ENCODE data around the gene BUD13. TPM values are rescaled to one million over a fixed set of nuclear protein-coding genes. Genes with fewer than 3 reads are reported as not detected.

The BUD13 gene
- total RNA-seq, 4 donors from 2014 or later = 9.0 to 14.1 (median 12.3) TPM

DNA sequence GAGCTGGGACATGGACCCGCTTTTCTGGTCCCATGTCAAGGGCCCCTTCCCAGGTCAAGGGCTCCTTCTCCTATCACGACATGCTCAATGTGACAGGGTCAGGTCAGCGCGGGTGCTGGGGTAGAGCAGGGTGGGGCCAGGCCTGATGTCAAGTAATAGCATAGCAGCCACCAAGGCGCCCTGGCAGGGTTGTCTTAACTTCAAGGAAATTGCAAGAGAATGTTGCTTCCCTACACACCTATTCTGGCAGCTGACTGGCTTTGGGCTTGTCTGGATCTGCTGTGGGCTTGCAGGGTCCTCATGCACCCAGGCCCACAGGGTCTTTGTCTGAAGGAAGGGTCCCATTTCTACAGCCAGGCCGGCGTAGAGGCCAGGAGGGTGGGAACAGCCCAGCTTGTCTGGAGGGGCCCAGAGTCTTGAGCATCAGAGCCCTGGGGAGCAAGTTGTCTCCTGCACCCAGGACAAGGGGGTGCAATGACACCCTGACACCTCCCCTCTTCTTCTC is 71.4 kb downstream of the BUD13 start:
- ATAC-seq (no peak), DNase-seq (no peak)
- TF ChIP-seq CTCF (IDR thresholded peaks at IDR 0.05 in 4 of 5, conservative IDR thresholded peaks at IDR 0.05 in 1 of 5) = no peak
- no peak for TF ChIP-seq POLR2A (IDR thresholded peaks at IDR 0.05)
- no peaks in the 10 kb centered on the region for H3K27me3 ChIP-seq
- H3K36me3 ChIP-seq = no peaks in the 10 kb centered on the region
- no peaks in the 10 kb centered on the region for H3K4me1 ChIP-seq
- H3K27ac ChIP-seq = no peak overlapping the region
- intact Hi-C loops (cut with DNase I; ENCODE audit: low total_unique reads) (no loop called here), in situ Hi-C loops (cut with MboI; ENCODE audit: low sequenced_read_pairs in 4 of 4) (no loop called here)
- H3K4me3 ChIP-seq = no peak overlapping the region
- no peaks in the 10 kb centered on the region for H3K9me3 ChIP-seq

DNA sequence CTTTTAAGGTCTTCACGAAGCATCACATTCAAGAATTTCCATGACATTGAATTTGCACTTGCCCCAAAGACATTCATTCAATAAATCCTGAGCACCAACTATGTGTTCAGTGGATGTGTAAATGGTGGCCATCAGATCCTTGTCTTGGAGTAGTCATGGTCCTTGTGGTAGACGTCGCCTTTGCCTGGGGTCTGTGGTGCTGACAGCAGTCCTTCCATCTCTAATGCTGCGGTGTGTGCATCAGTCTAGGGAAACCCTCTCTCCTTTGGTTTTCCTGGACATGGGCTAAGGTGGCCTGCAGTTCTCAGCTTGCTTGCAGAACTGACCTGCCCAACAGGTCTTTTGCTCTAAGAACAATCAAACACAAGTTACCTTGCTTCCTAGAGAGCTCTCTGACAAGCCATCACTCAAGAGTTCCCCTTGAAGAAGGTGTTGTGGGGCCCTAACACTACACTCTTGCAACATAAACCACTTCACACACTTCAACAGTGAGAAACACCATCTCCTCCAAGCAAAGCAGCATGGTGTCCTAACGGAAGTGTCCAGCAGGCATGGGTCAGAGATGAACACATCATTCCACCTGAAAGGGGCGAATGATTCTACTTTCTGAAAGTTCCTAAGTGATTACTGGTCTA is 72.1 kb downstream of the BUD13 start:
- in situ Hi-C loops (cut with MboI; ENCODE audit: low sequenced_read_pairs in 4 of 4) (no loop called here), intact Hi-C loops (cut with DNase I; ENCODE audit: low total_unique reads) (no loop called here)
- TF ChIP-seq CTCF (IDR thresholded peaks at IDR 0.05 in 4 of 5, conservative IDR thresholded peaks at IDR 0.05 in 1 of 5) = no peak
- no peak for TF ChIP-seq POLR2A (IDR thresholded peaks at IDR 0.05)
- Histone ChIP-seq H3K36me3 (no peaks in the 10 kb centered on the region), H3K27ac (no peak overlapping the region), H3K4me3 (no peak overlapping the region), H3K4me1 (no peaks in the 10 kb centered on the region), H3K9me3 (no peaks in the 10 kb centered on the region), H3K27me3 (no peaks in the 10 kb centered on the region)
- DNase-seq (no peak), ATAC-seq (no peak)

Other genes with a start within 250 kb of the BUD13 start
- 10 to 100 TPM; 43.3 to 82.5 (median 56.9) TPM for gene ZPR1, start 15.0 kb upstream of the BUD13 start, total RNA-seq
- 1 to 10 TPM in 2 of 4 donors, not detected in 2; 1.0 to 2.9 TPM for gene APOA5, start 18.9 kb upstream of the BUD13 start, total RNA-seq
- gene APOA4, start 50.3 kb upstream of the BUD13 start, total RNA-seq = 1 to 10 TPM in 2 of 4 donors, not detected in 2; 2.6 to 3.5 TPM
- gene APOC3, start 56.9 kb upstream of the BUD13 start, total RNA-seq = 10 to 100 TPM in 2 of 4 donors, not detected in 2; 19.3 to 45.7 TPM
- gene APOA1, start 64.6 kb upstream of the BUD13 start, total RNA-seq = 10 to 100 TPM in 2 of 4 donors, under 1 TPM in 1, not detected in 1; 0.56 to 35.8 (median 18.2) TPM

All from gastrocnemius medialis (tissue), 4 donors.